WTC11 (cell line): ENCODE measurements around the gene SND1. TPM values are rescaled to one million over a fixed set of nuclear protein-coding genes. Genes with fewer than 3 reads are reported as not detected.
A peak's percentile ranks its signal among the peaks of the same experiment; 100 is the strongest.

Source experiments
- ATAC-seq: fragments of 200-7000 bp; cut with Tn5 transposase; 2 replicates; pipeline ENCODE4 v1.10.0; 2021; ENCODE audit warnings: mild to moderate bottlenecking, moderate library complexity
- CTCF ChIA-PET: fragments of 300-600 bp; sonication (Branson Sonifier 250); formaldehyde crosslinking; loops from one replicate; lab custom pipeline; 2021; ENCODE audit warnings: antibody characterized with exemption; lab: Charles Lee
- POLR2A ChIA-PET: fragments of 350-600 bp; sonication (Branson Sonifier 250); formaldehyde crosslinking; loops from one replicate; lab custom pipeline; 2021; ENCODE audit warnings: antibody characterized with exemption; lab: Charles Lee
- DNase-seq: peaks from one replicate; pipeline ENCODE4 v3.0.0; 2021; ENCODE audit warnings: low spot score
- H3K27ac Mint-ChIP-seq: 2 replicates; pipeline ENCODE4 v1.8.0; 2021; ENCODE audit warnings: mixed read lengths
- H3K27me3 Mint-ChIP-seq: 2 replicates; pipeline ENCODE4 v1.8.0; 2021; ENCODE audit warnings: low read depth, mild to moderate bottlenecking, moderate library complexity, mixed read lengths
- H3K36me3 Mint-ChIP-seq: 2 replicates; pipeline ENCODE4 v1.8.0; 2021; ENCODE audit warnings: mixed read lengths
- H3K4me1 Mint-ChIP-seq: 2 replicates; pipeline ENCODE4 v1.8.0; 2022; ENCODE audit warnings: mixed read lengths
- H3K4me3 Mint-ChIP-seq: 2 replicates; pipeline ENCODE4 v1.8.0; 2021; ENCODE audit warnings: mild to moderate bottlenecking, moderate library complexity, mixed read lengths
- H3K9me3 Mint-ChIP-seq: 2 replicates; pipeline ENCODE4 v1.8.0; 2021; ENCODE audit warnings: mixed read lengths
- ATF1 ChIP-seq: sonication (generic); formaldehyde crosslinking; IDR thresholded peaks from 2 replicates; pipeline ENCODE4 v1.8.1; 2023; ENCODE audit warnings: mild to moderate bottlenecking, moderate library complexity, missing genetic modification reagents
- CBFB ChIP-seq: sonication (generic); formaldehyde crosslinking; IDR thresholded peaks from 2 replicates; pipeline ENCODE4 v1.8.1; 2022; ENCODE audit warnings: mild to moderate bottlenecking, low read depth, missing genetic modification reagents
- CREB1 ChIP-seq: sonication (generic); formaldehyde crosslinking; IDR thresholded peaks from 2 replicates; pipeline ENCODE4 v1.8.0; 2023; ENCODE audit warnings: mild to moderate bottlenecking, missing genetic modification reagents
- ELF4 ChIP-seq: sonication (generic); formaldehyde crosslinking; IDR thresholded peaks from 2 replicates; pipeline ENCODE4 v1.8.1; 2022; ENCODE audit warnings: low read depth, mild to moderate bottlenecking, moderate library complexity, missing genetic modification reagents
- EMX1 ChIP-seq: fragments of 250-450 bp; sonication (Bioruptor Pico); IDR thresholded peaks from 2 replicates; pipeline ENCODE4 v1.8.0; 2021; ENCODE audit warnings: mild to moderate bottlenecking
- JUN ChIP-seq: sonication (generic); formaldehyde crosslinking; IDR thresholded peaks from 2 replicates; pipeline ENCODE4 v1.8.0; 2023; ENCODE audit warnings: mild to moderate bottlenecking, missing genetic modification reagents
- NR2C2 ChIP-seq: sonication (generic); formaldehyde crosslinking; IDR thresholded peaks from 2 replicates; pipeline ENCODE4 v1.8.0; 2022; ENCODE audit warnings: mild to moderate bottlenecking, missing genetic modification reagents
- OVOL2 ChIP-seq: fragments of 250-450 bp; sonication (Bioruptor Pico); IDR thresholded peaks from 2 replicates; pipeline ENCODE4 v1.9.0; 2021; ENCODE audit warnings: mild to moderate bottlenecking, borderline replicate concordance
- PRRX2 ChIP-seq: fragments of 250-450 bp; sonication (Bioruptor Pico); IDR thresholded peaks from 2 replicates; pipeline ENCODE4 v1.8.0; 2021; ENCODE audit warnings: mild to moderate bottlenecking
- RORB ChIP-seq: fragments of 250-450 bp; sonication (Bioruptor Pico); IDR thresholded peaks from 2 replicates; pipeline ENCODE4 v1.9.0; 2021; ENCODE audit warnings: mild to moderate bottlenecking
- SMAD4 ChIP-seq: sonication (generic); formaldehyde crosslinking; IDR thresholded peaks from 2 replicates; pipeline ENCODE4 v1.8.0; 2022; ENCODE audit warnings: mild to moderate bottlenecking, missing genetic modification reagents
- SP1 ChIP-seq: sonication (generic); formaldehyde crosslinking; conservative IDR thresholded peaks from 2 replicates; pipeline ENCODE4 v1.8.1; 2022; ENCODE audit warnings: missing genetic modification reagents
- TCF7 ChIP-seq: sonication (generic); formaldehyde crosslinking; IDR thresholded peaks from 2 replicates; pipeline ENCODE4 v1.8.0; 2022; ENCODE audit warnings: mild to moderate bottlenecking, low read depth, missing genetic modification reagents, moderate library complexity
- TEAD1 ChIP-seq: sonication (generic); formaldehyde crosslinking; IDR thresholded peaks from 2 replicates; pipeline ENCODE4 v1.8.0; 2022; ENCODE audit warnings: mild to moderate bottlenecking, missing genetic modification reagents
- ZNF263 ChIP-seq: sonication (generic); formaldehyde crosslinking; IDR thresholded peaks from 2 replicates; pipeline ENCODE4 v1.8.1; 2022; ENCODE audit warnings: low read depth, mild to moderate bottlenecking, moderate library complexity, missing genetic modification reagents
- ZNF317 ChIP-seq: sonication (generic); formaldehyde crosslinking; IDR thresholded peaks from 2 replicates; pipeline ENCODE4 v1.8.1; 2023; ENCODE audit warnings: low read depth, mild to moderate bottlenecking, moderate library complexity, missing genetic modification reagents, borderline replicate concordance
- total RNA-seq: library from RNA; stranded (reverse); gene quantifications from 3 replicates; pipeline ENCODE4 v1.2.3, GENCODE V29; 2021
- TF ChIP-seq, protein P1 (sequence below): sonication (generic); formaldehyde crosslinking; IDR thresholded peaks from 2 replicates; pipeline ENCODE4 v1.8.0; 2022; ENCODE audit warnings: mild to moderate bottlenecking, missing genetic modification reagents
- TF ChIP-seq, protein P2 (sequence below): sonication (generic); formaldehyde crosslinking; conservative IDR thresholded peaks from 2 replicates; pipeline ENCODE4 v1.8.1; 2022; ENCODE audit warnings: mild to moderate bottlenecking, missing genetic modification reagents
- TF ChIP-seq, protein P3 (sequence below): sonication (generic); formaldehyde crosslinking; IDR thresholded peaks from 2 replicates; pipeline ENCODE4 v1.8.1; 2022; ENCODE audit warnings: mild to moderate bottlenecking, missing genetic modification reagents, moderate library complexity, borderline replicate concordance
- TF ChIP-seq, protein P4 (sequence below): sonication (generic); formaldehyde crosslinking; IDR thresholded peaks from 2 replicates; pipeline ENCODE4 v1.8.1; 2022; ENCODE audit warnings: low read depth, mild to moderate bottlenecking, moderate library complexity, missing genetic modification reagents, borderline replicate concordance
- TF ChIP-seq, protein P5 (sequence below): sonication (generic); formaldehyde crosslinking; IDR thresholded peaks from 2 replicates; pipeline ENCODE4 v1.8.1; 2023; ENCODE audit warnings: mild to moderate bottlenecking, missing genetic modification reagents
- TF ChIP-seq, protein P6 (sequence below): sonication (generic); formaldehyde crosslinking; IDR thresholded peaks from 2 replicates; pipeline ENCODE4 v1.8.0; 2022; ENCODE audit warnings: mild to moderate bottlenecking, missing genetic modification reagents
- TF ChIP-seq, protein P7 (sequence below): sonication (generic); formaldehyde crosslinking; IDR thresholded peaks from 2 replicates; pipeline ENCODE4 v1.8.1; 2022; ENCODE audit warnings: low read depth, missing genetic modification reagents, borderline replicate concordance

The SND1 gene
- total RNA-seq, 1 experiment from 2014 or later = 261 TPM

DNA sequence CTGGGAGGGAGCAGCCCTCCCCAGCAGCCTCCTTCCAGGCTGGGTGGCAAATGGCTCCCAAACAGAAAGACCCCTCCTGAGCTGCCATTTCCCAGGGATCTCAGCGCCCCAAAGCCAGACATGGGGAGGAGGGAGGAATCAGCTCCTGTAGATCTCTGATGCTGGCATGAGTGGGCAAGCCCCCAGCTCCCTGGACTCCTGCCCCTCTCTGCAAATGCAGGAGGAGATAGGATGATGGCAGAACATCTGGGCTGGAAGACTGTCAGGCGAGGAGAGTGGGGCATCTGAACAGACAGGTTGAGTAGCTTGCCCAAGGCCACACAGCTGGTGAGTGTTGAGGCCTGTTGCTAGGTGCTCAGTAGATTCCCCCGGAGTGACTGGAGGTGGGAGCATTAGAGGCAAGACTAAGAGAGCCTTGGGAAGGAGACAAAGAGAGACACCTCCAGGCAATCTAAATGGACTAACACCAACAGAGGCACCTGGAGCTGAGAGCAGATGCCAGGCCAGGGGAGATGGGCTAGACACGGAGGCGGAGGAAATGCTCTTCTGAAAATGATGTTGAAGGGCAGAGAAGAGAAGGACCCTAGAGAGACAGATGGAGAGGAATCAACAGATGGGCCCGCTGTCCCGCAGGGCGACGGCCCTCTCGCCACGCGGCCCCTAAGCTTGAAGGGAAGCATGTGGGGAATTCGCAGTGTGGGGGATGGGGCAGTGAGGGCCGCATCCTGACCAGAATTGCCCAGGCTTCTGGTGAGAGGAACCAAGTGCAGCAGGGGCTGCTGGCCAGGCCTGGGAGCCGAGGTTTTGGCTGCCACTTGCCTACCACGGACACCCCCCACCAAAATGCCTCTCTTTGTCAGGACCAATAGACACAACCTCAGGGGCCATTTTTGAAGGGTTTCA, 464.1 kb downstream of the SND1 start (continued):
- TF ChIP-seq TEAD1 (CRISPR knock-in tag) (peak; percentile 45; the same call in 1 of the 2 replicates), PRRX2 (no peak), ATF1 (CRISPR knock-in tag) (no peak), CBFB (no peak), ZNF317 (CRISPR knock-in tag) (no peak), NR2C2 (CRISPR knock-in tag) (no peak), JUN (CRISPR knock-in tag) (no peak), OVOL2 (CRISPR knock-in tag) (no peak), SP1 (CRISPR knock-in tag) (no peak), SMAD4 (CRISPR knock-in tag) (no peak)
- TF ChIP-seq, protein P1, sequence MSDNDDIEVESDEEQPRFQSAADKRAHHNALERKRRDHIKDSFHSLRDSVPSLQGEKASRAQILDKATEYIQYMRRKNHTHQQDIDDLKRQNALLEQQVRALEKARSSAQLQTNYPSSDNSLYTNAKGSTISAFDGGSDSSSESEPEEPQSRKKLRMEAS (CRISPR knock-in tag) = peak; percentile 84
- TF ChIP-seq, protein P2, sequence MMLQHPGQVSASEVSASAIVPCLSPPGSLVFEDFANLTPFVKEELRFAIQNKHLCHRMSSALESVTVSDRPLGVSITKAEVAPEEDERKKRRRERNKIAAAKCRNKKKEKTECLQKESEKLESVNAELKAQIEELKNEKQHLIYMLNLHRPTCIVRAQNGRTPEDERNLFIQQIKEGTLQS (CRISPR knock-in tag) = no peak
- TF ChIP-seq, protein P3, sequence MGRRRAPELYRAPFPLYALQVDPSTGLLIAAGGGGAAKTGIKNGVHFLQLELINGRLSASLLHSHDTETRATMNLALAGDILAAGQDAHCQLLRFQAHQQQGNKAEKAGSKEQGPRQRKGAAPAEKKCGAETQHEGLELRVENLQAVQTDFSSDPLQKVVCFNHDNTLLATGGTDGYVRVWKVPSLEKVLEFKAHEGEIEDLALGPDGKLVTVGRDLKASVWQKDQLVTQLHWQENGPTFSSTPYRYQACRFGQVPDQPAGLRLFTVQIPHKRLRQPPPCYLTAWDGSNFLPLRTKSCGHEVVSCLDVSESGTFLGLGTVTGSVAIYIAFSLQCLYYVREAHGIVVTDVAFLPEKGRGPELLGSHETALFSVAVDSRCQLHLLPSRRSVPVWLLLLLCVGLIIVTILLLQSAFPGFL = no peak

DNA sequence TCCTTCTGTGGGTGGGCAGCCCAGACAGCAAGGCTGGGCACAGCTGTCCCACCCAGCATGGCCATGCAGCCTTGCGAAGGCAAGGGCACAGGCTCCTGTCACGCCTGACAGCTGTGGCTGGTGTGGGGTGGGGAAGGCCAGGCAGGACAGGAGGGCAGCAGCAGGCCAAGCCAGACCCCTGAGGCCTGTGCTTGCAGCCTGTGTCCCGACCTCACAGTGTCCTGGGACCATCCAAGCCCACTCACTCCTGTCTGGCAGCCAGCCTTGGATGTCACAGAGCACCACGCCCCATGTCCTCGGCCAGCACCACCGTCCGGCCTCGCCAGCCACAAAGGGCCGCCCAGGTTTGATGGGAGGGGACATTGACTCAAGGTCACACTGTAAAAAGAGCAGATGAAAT, 464.7 kb downstream of the SND1 start:
- no peak for DNase-seq
- H3K27ac Mint-ChIP-seq = no peak overlapping the region

DNA sequence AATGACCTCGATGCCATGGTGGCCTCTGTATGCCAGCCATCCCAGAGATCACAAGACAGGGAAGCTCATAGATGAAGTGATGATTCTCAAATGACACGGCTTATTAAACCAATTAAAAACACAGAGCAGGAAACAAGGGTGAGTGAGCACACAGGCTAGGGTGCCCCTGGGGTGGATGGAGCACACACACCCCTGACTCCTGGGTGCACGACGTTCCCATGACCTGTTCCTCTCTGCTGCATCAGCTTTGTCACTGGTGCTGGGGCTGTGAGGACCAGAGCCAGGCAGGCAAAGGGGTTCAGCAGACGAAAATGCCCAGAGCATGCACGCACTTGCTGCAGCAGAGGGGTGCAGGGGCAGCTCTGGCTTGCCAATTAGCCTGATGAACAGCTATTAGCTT, 465.7 kb downstream of the SND1 start:
- peaks cover 18% of the 10 kb centered on the region for H3K4me1 Mint-ChIP-seq
- H3K36me3 Mint-ChIP-seq = no peaks in the 10 kb centered on the region
- H3K27ac Mint-ChIP-seq = no peak overlapping the region
- CTCF ChIA-PET = interaction anchor here (1.9 to 3.9 kb wide), 2 partner anchors 18 to 92 kb away, joined by 5 to 20 read pairs; no protein-coding TSS in a partner anchor
- POLR2A ChIA-PET = no interaction called here
- H3K4me3 Mint-ChIP-seq = no peak overlapping the region
- DNase-seq = no peak
- no peaks in the 10 kb centered on the region for H3K9me3 Mint-ChIP-seq
- peaks cover 27% of the 10 kb centered on the region for H3K27me3 Mint-ChIP-seq
- ATAC-seq = no peak
- TF ChIP-seq, protein P4, sequence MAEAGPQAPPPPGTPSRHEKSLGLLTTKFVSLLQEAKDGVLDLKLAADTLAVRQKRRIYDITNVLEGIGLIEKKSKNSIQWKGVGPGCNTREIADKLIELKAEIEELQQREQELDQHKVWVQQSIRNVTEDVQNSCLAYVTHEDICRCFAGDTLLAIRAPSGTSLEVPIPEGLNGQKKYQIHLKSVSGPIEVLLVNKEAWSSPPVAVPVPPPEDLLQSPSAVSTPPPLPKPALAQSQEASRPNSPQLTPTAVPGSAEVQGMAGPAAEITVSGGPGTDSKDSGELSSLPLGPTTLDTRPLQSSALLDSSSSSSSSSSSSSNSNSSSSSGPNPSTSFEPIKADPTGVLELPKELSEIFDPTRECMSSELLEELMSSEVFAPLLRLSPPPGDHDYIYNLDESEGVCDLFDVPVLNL (CRISPR knock-in tag) = no peak
- TF ChIP-seq EMX1 (CRISPR knock-in tag) (no peak), CBFB (no peak), SP1 (CRISPR knock-in tag) (no peak), ELF4 (CRISPR knock-in tag) (no peak), PRRX2 (no peak), TCF7 (no peak), RORB (CRISPR knock-in tag) (no peak), ZNF317 (CRISPR knock-in tag) (no peak)
- TF ChIP-seq, protein P5, sequence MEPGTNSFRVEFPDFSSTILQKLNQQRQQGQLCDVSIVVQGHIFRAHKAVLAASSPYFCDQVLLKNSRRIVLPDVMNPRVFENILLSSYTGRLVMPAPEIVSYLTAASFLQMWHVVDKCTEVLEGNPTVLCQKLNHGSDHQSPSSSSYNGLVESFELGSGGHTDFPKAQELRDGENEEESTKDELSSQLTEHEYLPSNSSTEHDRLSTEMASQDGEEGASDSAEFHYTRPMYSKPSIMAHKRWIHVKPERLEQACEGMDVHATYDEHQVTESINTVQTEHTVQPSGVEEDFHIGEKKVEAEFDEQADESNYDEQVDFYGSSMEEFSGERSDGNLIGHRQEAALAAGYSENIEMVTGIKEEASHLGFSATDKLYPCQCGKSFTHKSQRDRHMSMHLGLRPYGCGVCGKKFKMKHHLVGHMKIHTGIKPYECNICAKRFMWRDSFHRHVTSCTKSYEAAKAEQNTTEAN (CRISPR knock-in tag) = no peak
- TF ChIP-seq, protein P6, sequence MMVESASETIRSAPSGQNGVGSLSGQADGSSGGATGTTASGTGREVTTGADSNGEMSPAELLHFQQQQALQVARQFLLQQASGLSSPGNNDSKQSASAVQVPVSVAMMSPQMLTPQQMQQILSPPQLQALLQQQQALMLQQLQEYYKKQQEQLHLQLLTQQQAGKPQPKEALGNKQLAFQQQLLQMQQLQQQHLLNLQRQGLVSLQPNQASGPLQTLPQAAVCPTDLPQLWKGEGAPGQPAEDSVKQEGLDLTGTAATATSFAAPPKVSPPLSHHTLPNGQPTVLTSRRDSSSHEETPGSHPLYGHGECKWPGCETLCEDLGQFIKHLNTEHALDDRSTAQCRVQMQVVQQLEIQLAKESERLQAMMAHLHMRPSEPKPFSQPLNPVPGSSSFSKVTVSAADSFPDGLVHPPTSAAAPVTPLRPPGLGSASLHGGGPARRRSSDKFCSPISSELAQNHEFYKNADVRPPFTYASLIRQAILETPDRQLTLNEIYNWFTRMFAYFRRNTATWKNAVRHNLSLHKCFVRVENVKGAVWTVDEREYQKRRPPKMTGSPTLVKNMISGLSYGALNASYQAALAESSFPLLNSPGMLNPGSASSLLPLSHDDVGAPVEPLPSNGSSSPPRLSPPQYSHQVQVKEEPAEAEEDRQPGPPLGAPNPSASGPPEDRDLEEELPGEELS (CRISPR knock-in tag) = no peak

More for the DNA sequence above, 464.7 kb downstream of the SND1 start:
- ChIA-PET CTCF (interaction anchor here (0.9 to 3.9 kb wide), 4 partner anchors 10 to 95 kb away, joined by 3 to 20 read pairs (median 6); no protein-coding TSS in a partner anchor), POLR2A (no interaction called here)
- H3K27me3 Mint-ChIP-seq = peaks cover 29% of the 10 kb centered on the region
- H3K36me3 Mint-ChIP-seq = no peaks in the 10 kb centered on the region
- ATAC-seq = no peak
- no peak overlapping the region for H3K4me3 Mint-ChIP-seq
- H3K9me3 Mint-ChIP-seq = no peaks in the 10 kb centered on the region
- TF ChIP-seq CREB1 (CRISPR knock-in tag) = no peak
- TF ChIP-seq, protein P7, sequence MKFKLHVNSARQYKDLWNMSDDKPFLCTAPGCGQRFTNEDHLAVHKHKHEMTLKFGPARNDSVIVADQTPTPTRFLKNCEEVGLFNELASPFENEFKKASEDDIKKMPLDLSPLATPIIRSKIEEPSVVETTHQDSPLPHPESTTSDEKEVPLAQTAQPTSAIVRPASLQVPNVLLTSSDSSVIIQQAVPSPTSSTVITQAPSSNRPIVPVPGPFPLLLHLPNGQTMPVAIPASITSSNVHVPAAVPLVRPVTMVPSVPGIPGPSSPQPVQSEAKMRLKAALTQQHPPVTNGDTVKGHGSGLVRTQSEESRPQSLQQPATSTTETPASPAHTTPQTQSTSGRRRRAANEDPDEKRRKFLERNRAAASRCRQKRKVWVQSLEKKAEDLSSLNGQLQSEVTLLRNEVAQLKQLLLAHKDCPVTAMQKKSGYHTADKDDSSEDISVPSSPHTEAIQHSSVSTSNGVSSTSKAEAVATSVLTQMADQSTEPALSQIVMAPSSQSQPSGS (CRISPR knock-in tag) = no peak
- no peak for TF ChIP-seq ZNF263 (CRISPR knock-in tag)
- TF ChIP-seq, protein P3 = no peak
- peaks cover 11% of the 10 kb centered on the region for H3K4me1 Mint-ChIP-seq
